GM18519 (cell line): ENCODE data around the gene UPK3BL1.
"Not testable (repeated sequence)": the region's sequence is repeated elsewhere in the genome, so short reads cannot be mapped to it uniquely, and the experiment has no call there.

ENCODE experiments used
- ATAC-seq: cut with Tn5 transposase; IDR thresholded peaks from one replicate; pipeline ENCODE4 v1.9.1; 2021; ENCODE audit warnings: mild to moderate bottlenecking, moderate library complexity; ENCODE audit not compliant: unreplicated experiment, low FRiP score

The UPK3BL1 gene

GRCh38 chr7:102630622-102631021, 12.0 kb downstream of the UPK3BL1 start:
- ATAC-seq = not testable (repeated sequence)

- not testable (repeated sequence) for ATAC-seq
Observed at GRCh38 chr7:102627271-102627904, 15.2 kb downstream of the UPK3BL1 start.

GRCh38 chr7:102618122-102618521, 24.5 kb downstream of the UPK3BL1 start:
- not testable (repeated sequence) for ATAC-seq

DNA sequence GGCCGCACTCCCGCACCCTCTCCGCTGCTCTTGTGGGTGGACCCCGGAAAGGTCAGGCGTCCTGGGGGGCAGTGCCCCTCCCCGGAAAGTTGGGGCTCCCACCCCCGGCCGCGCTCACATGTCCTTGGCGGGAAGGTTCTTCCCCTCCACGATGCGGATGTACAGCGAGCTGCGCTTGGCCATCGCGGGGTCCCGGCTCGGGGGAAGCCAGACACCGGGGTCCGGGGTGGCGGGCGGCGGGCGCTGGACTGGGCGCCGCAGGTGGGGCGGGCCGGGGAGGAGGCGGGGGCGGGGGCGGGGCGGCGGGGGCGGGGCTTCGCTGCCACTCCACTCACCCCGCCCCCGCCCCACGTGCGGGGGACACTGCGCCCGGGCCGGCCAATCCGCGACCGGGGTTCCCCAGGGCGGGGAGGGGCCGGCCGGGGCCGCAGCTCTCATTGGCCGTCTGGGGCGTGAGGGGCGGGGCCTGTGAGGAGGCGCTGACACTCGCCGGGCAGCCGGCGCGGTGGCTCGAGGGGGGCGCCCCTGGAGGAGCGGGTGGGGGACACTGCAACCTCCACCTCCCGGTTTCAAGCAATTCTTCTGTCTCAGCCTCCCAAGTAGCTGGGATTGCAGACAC, 26.0 kb downstream of the UPK3BL1 start, which contains the start of gene RASA4:
Gene RASA4, minus strand, starts transcription at position 250 of the 619 bp plus-strand sequence. Its CDS starts 67 bp downstream, at position 183.
- peak; percentile 45 for ATAC-seq

DNA sequence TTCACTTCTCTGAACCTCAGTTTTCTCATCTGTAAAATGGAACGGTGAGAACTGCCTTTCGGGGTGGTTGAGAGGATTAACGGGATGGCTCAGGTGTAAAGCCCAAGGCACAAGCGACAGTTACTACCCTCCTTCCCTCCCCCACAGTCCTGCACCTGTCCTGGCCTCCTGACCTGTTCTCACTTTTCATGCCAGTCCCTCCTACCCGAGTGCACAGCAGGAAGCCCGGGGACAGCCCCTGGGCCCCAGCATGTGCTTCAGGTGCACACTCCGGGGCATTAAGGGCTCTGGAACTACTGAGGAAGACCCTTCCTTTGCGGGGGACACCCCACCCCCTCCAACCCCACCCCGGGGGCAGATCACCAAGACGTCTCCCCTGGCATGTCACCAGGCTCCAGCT, 26.7 kb downstream of the UPK3BL1 start:
- not testable (repeated sequence) for ATAC-seq

DNA sequence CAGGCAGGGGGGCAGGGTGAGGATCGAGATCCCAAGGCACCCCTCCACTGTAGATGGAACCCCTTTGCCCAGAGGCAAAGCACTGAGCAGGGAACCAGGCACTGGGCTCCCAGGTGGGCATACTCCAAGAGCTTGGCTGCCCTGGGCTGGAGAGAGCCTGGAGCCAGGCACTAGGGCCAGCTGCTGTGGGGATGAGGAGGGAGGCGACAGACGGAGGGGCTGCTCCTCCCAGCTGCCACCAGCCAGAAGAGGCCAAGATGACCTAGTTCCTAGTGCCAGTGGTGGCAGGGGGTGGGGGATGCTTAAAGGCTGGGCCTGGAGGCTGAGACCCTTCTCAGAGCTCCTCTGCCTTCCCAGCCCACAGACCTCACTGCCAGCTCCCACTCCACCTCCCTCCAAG, 27.7 kb downstream of the UPK3BL1 start:
- ATAC-seq = not testable (repeated sequence)

- ATAC-seq = peak; percentile 1
Observed at GRCh38 chr7:102614346-102614697, 28.3 kb downstream of the UPK3BL1 start.

DNA sequence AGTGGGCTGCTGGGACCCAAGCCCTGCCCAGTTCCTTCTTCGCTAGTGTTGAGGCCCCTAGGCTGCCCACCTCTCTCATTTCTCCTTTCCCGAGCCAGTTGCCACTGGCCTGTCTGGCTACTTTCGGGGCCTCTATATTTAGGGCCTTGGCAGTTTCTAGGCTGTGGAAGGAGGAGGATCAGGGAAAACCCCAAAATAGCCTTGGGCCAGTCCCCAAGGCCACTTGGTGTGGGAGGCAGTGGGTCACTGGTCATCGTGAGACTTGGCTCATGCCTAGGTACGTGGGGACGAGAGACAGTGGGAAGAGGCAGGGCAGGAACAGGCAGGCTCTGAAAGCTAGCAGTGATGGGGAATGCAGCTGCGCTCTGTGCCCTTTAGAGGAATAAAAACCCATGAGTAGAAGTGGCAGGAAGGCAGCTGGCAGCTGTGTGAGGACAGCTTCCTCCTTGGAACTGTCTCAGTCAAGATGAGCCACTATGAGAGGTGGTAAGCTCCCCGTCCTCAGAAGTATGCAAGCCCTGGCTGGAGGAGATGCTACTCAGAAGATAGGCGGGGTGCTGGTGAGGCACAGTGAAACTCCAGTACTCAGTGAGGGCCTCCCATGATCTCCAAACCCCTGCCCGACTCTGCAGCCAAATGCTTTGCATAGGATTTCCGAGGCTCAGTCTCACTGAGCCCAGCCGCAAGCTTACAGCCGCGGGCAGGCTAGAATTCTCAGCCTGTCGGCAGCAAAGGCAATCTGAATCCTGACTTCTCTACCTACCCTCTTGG, 28.8 kb downstream of the UPK3BL1 start:
- peak; percentile 56 for ATAC-seq

GRCh38 chr7:102611675-102612325, 30.8 kb downstream of the UPK3BL1 start:
- not testable (repeated sequence) for ATAC-seq

GRCh38 chr7:102611013-102611674, 31.4 kb downstream of the UPK3BL1 start:
- not testable (repeated sequence) for ATAC-seq

GRCh38 chr7:102610441-102610840, 32.1 kb downstream of the UPK3BL1 start:
- ATAC-seq = not testable (repeated sequence)

- ATAC-seq = not testable (repeated sequence)
Observed at GRCh38 chr7:102609734-102610133, 32.9 kb downstream of the UPK3BL1 start.

GRCh38 chr7:102606848-102607247, 35.7 kb downstream of the UPK3BL1 start:
- ATAC-seq = not testable (repeated sequence)

GRCh38 chr7:102604431-102605145, 38.0 kb downstream of the UPK3BL1 start:
- not testable (repeated sequence) for ATAC-seq

DNA sequence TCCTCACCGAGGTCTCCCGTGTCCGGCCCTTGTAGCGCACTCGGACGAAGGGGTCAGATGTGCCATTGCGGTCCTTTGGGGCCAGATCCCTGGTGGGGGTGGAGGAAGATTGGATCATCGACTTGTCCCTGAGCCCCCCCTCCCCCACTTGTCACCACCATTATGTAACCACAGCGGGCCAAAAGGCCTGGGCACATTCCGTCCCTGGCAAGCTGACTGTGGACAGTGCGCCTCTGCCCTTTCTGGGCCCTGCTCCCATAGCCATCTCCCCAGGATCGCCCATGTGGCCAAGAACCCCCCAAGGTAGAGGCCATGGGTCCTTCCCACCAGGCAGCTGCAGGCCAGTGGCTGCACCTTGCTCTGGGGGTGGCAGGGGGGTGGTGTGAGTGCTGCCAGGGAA, 40.3 kb downstream of the UPK3BL1 start:
- ATAC-seq = not testable (repeated sequence)

DNA sequence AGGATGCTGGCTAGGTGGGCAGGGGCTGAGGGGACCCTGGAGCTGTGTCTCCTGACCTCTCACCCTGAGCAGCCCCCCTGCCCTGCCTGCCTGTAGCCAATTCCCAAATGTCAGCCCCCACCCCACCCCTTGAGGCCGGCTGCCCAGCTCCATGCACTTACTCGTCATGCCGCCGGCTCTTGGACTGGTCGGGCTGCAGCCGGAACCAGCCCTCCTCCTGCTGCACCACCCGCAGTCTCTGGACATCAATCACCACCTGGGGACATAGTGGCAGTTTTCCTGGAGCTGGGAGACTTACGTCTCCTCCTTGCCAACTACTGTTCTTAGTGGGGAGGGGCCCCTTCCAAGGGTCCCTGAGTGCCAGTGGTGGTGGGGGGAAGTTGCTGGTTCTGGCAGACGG, 42.9 kb downstream of the UPK3BL1 start:
- ATAC-seq = not testable (repeated sequence)

DNA sequence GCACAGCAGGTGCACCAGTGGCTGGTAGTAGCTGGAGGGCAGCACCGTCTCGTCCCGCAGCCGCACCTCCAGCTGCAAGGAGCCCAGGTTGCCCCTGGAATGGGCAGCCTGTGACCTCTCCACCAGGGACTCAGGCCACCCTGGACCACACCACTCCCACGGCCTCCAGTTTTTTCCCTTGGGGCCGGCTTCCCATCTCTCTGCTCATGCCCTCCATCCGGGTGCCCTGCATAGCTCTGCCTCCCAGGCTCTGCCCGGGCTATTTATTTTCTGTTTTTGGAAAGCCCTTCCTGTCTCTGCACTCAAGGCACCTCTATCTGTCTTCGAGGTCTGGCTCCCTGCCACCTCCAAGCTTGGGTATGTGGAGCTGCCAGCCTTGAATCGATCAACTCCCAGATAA, 46.6 kb downstream of the UPK3BL1 start:
- ATAC-seq = not testable (repeated sequence)

DNA sequence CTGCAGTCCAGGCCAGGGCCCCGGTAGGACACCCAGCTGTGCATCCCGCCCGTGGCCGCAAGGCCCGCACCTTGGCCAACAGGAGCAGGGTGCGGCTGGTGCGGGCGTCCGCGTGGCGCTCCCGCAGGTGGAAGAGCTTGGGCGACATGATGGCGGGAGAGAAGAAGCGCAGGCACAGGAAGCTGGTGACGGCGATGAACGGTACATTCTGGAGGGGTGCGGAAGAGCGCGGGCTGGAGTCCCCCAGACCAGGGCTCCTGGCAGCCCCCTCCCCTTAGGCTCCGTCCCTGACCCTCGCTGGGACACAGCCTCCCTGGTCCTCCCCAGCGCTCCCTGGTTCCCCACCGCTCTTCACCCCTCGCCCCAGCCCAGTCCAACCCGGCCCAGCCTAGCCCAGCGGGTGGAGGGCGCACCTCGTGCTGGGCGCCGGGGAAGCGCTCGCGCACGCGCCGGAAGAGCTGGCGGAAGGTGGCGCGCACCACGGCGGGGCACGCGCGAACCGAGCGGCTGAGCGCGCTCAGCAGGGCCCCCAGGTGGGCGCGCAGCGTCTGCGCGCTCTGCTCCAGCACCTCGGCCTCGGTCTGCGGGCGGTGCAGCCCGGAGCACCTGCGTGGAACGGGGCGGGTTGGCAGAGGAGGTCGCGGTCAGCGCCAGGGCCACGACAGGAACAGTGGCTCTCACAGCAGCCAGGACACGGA, 48.8 kb downstream of the UPK3BL1 start:
- ATAC-seq = peak; percentile 74

DNA sequence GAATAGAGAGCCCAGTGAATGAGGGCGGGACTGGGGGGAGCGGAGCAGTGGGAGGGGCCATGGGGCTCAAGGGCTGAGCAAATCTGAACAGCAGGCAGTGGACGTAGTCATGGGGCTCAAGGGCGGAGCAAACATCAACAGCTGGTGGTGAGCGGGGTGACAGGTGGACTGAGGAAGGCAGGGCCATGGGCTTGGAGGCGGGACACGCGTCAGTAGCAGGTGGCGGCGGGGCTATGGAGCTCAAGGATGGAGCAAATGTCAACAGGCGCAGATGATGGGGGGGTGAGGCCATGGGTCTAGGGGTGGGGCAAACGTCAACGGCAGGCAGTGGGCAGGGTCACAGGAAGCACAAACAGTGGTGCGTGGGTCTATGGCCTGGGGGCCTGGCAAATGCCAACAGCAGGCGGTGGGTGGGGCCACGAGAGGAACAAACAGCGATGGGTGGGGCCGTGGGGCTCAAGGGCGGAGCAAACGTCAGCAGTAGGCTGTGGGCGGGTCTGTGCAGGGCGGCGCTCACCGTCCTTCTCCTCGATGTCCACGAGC, 50.0 kb downstream of the UPK3BL1 start:
- peak; percentile 31 for ATAC-seq
